C4-2B (cell line): ENCODE data around the gene RFTN1.
"Not testable (repeated sequence)": the region's sequence is repeated elsewhere in the genome, so short reads cannot be mapped to it uniquely, and the experiment has no call there.

Source experiments
- H3K27ac ChIP-seq: fragments of 450-650 bp; 2 replicates; pipeline ENCODE4 v1.5.1; 2017
- ZFX ChIP-seq: fragments of 450-650 bp; IDR thresholded peaks from 2 replicates; pipeline ENCODE4 v1.6.1; 2017
- TF ChIP-seq, protein P1 (sequence below): fragments of 450-650 bp; conservative IDR thresholded peaks from 2 replicates; pipeline ENCODE4 v1.5.1; 2017; ENCODE audit warnings: mild to moderate bottlenecking

Gene RFTN1

DNA sequence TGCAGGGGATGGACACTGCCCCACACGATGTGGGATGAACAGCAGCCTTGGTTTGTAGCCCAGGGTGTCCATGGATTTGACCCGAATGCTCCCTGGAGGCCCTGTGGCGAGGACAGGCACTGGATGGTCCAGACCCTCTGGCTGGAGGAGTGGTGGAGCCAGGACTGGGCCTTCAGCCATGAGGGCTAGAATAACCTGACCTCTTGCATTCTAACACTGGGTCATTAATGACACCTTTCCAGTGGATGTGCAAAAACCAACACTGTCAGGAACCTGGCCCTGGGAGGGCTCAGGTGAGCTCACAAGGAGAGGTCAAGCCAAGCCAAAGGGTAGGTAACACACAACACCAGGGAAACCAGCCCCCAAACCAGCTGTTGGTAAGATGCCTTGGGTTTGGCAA, 197.1 kb downstream of the RFTN1 start:
- H3K27ac ChIP-seq: no peak overlapping the region
- TF ChIP-seq, protein P1, sequence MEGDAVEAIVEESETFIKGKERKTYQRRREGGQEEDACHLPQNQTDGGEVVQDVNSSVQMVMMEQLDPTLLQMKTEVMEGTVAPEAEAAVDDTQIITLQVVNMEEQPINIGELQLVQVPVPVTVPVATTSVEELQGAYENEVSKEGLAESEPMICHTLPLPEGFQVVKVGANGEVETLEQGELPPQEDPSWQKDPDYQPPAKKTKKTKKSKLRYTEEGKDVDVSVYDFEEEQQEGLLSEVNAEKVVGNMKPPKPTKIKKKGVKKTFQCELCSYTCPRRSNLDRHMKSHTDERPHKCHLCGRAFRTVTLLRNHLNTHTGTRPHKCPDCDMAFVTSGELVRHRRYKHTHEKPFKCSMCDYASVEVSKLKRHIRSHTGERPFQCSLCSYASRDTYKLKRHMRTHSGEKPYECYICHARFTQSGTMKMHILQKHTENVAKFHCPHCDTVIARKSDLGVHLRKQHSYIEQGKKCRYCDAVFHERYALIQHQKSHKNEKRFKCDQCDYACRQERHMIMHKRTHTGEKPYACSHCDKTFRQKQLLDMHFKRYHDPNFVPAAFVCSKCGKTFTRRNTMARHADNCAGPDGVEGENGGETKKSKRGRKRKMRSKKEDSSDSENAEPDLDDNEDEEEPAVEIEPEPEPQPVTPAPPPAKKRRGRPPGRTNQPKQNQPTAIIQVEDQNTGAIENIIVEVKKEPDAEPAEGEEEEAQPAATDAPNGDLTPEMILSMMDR: no peak
- TF ChIP-seq ZFX: no peak

DNA sequence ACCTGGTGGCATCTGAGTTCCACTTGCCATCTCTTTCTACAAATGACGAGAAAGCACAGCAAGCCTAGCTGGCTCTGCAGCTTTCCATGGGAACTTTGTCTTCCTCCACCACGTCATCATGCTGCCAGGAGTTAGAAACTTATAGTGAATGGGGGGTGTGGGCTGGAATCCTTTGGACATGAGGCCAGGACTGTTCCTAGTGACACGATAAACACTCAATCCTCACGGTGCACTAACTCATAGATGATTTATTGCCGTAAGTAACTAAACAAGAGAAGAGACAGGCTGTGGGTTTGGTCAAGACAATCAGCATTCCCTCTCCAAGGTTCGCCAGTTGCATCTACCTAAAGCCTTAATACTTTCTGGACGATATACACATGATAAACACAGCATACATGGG, 197.9 kb downstream of the RFTN1 start:
- no peak for TF ChIP-seq ZFX
- TF ChIP-seq, protein P1: no peak
- no peak overlapping the region for H3K27ac ChIP-seq

DNA sequence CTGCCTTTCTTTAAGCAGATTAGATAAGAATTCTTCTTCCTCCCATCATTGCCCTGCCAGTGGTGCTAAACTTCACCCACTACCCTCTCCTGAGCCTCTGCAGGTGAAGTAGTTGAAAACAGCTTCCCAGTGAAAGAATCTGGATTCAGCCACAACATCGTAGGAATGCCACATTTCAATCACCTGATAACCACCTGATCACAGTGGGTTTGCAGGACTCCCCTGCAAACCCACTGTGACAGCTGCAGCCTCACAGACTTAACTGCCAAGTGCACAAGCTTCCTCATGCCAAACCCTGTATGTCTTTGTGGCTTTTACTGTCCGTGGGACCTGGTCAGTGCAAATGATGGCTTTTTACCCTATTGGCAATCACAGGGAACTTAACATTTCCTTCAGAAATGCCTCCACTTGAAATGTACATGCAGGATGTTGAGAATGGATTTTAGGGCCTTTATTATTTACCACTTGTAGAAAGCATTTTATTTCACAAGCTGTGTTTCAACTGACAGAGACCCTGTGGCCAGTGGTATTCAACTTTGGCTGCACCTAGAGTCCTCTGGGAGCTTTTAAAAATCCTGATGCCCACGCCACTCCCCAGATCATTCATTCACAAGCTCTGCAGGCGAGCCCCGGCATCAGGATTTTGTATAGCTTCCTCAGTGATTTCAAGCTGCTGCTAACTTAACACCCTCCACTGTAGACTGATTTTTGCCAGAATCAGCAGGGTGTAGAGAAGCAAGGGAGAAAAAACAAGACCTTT, 199.4 kb downstream of the RFTN1 start:
- no peak overlapping the region for H3K27ac ChIP-seq
- no peak for TF ChIP-seq ZFX
- TF ChIP-seq, protein P1: no peak

DNA sequence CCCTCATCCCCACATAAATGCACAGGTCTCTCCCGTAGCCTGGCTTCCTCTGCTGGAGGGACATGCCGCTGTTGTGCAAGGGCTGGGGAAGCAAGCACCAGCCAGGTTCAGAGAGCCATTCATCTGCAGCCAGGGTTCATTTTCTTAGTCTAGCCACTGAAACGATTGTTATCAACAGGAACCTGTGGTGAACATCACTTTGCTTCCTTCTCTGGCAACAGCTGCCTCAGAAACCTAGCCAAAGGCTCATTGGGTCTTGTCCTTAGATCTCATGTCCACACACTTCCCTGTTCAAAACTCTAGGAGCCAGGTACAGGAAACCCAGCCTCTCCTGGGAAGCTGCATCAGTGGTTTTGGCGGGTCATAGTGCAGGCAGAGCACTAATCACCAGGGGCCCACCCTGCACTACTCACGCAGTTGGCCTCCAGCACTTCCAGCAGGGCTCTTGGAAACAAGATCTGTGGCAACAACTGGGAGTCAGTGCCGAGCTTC, 201.5 kb downstream of the RFTN1 start:
- TF ChIP-seq ZFX: no peak
- TF ChIP-seq, protein P1: no peak
- H3K27ac ChIP-seq: no peak overlapping the region

DNA sequence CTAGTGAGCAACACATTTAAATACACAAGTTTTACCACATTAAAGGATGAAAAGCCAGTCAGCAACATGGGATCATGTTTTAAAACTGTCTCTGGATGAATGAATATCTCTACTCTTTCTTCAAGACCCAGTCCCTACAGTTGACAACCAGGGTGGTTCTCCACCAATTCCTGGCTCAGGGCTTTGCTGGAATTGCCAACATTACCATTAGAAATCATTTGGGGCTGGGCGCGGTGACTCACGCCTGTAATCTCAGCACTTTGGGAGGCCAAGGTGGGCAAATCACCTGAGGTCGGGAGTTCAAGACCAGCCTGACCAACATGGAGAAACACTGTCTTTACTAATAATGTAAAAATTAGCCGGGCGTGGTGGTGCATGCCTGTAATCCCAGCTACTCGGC, 203.0 kb downstream of the RFTN1 start:
- not testable (repeated sequence) for H3K27ac ChIP-seq

DNA sequence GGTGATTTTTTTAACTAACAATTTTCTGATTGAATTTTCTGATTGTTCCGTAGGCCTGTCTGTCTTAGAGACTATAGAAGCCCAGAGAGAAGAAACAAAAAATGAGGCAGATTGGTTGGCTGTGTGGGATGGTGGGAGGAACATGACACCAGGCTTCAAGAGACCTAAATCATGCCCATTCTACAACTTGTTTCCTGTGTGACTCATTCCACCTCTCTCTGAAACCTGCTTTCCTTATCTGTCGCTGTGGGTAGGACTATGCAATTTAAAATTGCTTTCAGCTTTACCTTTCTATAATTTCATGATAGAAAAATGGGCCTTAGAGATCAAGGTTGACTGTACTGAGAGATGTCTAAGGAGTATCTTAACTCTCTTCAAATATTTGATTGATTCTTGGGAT, 203.9 kb downstream of the RFTN1 start:
- TF ChIP-seq, protein P1: no peak
- TF ChIP-seq ZFX: no peak
- no peak overlapping the region for H3K27ac ChIP-seq

DNA sequence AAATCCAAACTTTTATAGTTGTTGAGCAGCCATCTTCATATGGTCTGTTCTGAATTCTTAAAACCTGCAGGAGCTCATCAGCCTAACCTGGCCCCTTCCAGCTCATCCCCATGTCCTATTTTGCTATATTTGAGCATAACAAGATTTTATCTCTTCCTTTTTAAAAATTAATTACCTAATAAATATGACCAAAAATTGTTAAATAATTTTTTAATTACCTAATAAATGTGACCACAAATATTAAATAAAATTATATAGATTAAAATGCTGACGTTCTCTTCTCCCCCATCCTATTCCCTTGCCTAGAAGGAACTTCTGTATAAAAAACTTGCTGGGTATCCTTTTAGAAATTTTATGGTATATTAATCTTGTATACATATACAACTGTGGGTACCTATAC, 204.8 kb downstream of the RFTN1 start:
- TF ChIP-seq ZFX: no peak
- TF ChIP-seq, protein P1: no peak
- H3K27ac ChIP-seq: no peak overlapping the region
